GM19025 (cell line): ENCODE data around the gene DAPK2.
A peak's percentile ranks its signal among the peaks of the same experiment; 100 is the strongest.

Experiments used
- ATAC-seq: cut with Tn5 transposase; IDR thresholded peaks from one replicate; pipeline ENCODE4 v1.9.1; 2021; ENCODE audit warnings: mild to moderate bottlenecking, low read depth, moderate library complexity; ENCODE audit not compliant: unreplicated experiment

DAPK2 gene

GRCh38 chr15:64026591-64026990 lies 19.7 kb downstream of the DAPK2 start:
- no peak for ATAC-seq

DNA sequence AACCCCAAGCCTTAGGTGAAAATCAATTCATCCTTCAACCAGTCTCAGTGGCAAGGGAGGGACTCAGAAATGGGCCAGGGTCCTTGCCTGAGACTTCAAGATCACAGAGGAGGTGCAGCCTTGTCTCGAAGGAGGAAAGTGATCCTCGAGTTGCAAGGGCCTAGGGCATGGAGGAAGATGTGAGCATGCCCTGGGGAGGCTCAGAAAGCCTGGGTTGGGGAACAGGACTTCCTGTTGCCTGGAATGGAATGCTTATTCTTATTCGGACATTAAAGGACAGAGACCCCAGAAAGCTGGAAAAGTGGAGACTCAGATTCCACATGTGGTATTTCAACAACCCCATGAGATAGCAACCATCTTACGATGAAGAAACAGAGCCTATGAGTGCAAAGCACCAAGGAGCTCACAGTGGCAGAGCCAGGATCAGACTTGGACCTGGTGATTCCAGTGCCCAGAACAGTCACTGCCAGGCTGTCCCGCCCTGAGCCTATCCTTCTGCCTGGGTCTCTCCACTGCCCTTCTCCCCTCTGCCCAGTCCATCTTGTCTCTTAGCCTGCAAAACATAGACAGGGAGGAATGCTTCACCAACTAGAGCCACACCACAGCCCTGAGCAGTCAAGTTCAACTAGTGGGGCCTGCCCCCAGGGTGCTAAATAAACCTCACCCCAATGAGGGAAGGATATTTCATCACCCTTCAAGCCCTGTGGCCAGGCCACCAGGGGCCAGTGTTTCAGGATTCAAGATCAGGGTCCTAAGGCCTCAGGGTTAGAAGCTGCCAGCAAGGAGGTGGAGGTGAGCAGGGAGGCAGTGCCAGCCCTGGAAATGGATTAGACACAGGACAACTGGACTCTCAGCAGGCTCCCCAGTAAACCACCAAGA lies 21.9 kb downstream of the DAPK2 start:
- ATAC-seq: no peak

DNA sequence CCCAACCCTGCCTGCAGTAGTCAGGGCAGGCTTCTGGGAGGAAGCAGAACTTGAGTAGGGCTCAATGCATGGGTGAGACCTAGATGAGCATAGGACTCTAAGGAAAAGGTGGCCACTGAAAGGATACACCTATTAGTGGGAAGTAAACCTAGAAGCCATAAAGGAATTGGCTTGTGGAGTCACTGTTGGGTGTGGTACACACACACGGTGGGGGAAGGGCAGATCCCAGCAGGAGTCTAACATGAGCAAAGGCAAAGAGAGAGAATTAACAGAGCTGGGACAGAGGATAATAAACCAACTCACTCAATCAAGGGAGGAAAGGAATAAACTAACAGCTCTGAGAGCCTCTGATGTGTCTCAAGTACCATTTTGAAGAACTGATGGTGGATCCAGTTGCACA lies 23.1 kb downstream of the DAPK2 start:
- ATAC-seq: no peak

DNA sequence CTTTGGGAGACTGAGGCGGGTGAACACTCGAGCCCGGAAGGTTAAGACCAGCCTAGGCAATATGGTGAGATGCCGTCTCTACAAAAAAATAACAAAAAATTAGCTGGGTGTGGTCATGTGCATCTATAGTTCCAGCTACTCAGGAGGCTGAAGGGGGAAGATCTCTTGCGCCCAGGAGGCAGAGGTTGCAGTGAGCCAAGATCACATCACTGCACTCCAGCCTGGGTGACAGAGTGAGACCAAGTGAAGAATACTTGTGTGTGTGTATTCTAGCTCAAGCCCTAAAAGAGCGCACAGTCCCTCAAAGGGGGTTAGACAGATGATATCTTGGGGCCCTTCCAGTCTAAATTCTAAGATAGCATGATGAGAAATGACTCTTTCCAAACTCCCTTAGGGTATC lies 23.7 kb downstream of the DAPK2 start:
- ATAC-seq: no peak

GRCh38 chr15:64019764-64020163 lies 26.5 kb downstream of the DAPK2 start:
- ATAC-seq: peak; percentile 90

GRCh38 chr15:64017591-64018163 lies 28.6 kb downstream of the DAPK2 start:
- ATAC-seq: no peak

DNA sequence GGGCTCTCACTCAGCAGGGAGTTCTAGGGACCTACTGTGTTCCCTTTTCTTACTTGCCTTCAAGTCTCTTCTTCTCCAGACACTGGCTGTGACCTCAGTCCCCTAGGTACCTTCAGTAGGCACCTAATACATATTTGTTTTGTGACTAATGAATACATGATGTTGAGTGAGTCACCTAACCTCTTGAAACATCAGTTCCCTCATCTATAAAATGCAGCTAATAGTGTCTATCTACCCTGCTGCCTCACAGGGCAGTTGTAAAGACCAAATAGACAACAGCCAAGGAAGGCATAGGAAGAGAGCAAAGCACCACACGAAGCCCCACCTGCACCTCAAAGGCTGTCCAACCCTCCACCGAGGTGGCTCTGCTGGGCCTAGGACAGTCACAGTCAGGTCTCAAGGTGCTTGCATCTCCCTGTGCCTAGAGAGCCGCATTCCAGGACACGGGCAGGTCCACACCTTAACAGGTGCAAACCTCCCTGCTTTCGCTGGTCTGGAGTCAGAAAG lies 29.1 kb downstream of the DAPK2 start:
- no peak for ATAC-seq

DNA sequence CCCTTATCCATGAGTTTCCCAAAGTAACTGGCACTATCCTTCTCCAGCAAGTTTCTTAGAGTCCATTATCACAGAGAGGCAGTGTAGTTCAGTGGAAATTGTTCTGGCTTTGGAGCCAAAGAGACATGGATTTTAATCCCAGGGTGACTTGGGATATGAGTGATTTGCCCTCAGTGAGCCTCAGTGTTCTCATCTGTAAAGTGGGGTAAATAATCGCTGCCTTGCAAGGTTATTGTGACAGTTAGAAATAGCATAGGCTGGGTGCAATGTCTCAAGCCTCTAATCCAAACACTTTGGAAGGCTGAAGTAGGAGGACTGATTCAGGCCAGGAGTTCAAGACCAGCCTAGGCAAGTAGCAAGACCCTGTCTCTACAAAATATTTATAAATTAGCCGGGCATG lies 30.0 kb downstream of the DAPK2 start:
- no peak for ATAC-seq

- no peak for ATAC-seq
Measured at GRCh38 chr15:64014995-64015394, 31.3 kb downstream of the DAPK2 start.

GRCh38 chr15:64013179-64014062 lies 32.9 kb downstream of the DAPK2 start:
- no peak for ATAC-seq

DNA sequence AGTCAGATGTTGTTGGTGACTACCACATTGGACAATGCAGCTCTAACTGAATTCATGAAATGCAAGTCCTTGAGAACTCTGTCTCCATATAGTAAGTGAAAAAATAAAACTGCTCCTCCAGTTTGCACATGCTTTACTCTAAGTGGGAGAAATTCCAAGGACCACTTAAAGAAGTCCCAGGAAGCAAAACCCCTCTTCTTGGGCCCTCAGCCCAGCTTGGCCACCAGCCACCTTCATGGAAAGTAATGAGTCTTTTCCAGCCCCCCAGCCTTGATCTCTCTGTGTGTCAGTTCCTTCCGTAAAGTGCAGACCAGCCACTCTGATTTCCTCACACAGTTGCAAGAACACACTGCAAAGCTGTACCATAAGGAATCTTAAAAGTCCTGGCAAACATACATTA lies 34.5 kb downstream of the DAPK2 start:
- ATAC-seq: no peak

GRCh38 chr15:64010719-64011118 lies 35.6 kb downstream of the DAPK2 start:
- ATAC-seq: peak; percentile 84

DNA sequence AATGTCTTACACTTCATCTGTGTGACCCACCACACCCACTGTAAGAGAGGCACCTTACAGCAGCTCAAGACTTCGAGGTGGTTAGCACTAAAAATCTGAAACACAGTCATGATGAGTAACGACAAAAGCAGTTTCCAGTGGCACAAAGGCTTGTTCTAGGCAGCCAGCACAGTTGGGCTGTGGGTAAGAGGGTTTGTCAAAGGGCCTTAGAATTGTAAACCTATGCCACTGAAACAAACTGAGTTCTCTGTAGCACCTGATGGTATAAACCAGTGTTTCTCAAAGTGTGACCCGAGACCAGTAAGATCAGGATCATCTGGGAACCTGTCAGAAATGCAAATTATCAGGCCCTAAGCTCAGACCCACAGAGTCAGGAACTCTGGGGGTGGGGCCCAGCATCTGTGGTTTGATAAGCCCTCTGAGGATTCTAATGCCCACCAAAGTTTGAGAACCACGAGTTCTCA lies 36.5 kb downstream of the DAPK2 start:
- ATAC-seq: no peak

- ATAC-seq: no peak
Measured at GRCh38 chr15:64009241-64009640, 37.0 kb downstream of the DAPK2 start.

- ATAC-seq: no peak
Measured at GRCh38 chr15:64008177-64008576, 38.1 kb downstream of the DAPK2 start.

DNA sequence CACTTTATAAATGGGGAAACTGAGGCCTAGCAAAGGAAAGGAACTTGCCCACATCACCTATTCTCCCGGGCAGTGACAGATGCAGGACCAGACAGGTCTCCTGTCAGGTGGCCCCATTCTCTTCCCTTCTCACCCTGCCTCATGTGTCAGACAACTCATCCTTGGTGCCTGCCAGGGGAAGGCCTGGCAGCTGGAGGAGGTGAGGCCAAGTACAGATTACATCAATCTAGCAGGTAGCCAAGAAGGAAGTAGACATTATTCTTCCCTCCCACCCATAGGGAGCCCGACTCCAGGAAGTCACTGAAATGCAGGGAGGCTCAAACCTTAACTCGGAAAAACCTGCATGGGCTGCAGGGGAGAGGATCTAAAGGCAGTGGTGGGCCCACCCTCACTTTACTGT lies 39.6 kb downstream of the DAPK2 start:
- ATAC-seq: no peak

- ATAC-seq: no peak
Measured at GRCh38 chr15:64004587-64004986, 41.7 kb downstream of the DAPK2 start.

GRCh38 chr15:64004056-64004455 lies 42.2 kb downstream of the DAPK2 start:
- ATAC-seq: no peak

- ATAC-seq: no peak
Measured at GRCh38 chr15:64003182-64003581, 43.1 kb downstream of the DAPK2 start.

DNA sequence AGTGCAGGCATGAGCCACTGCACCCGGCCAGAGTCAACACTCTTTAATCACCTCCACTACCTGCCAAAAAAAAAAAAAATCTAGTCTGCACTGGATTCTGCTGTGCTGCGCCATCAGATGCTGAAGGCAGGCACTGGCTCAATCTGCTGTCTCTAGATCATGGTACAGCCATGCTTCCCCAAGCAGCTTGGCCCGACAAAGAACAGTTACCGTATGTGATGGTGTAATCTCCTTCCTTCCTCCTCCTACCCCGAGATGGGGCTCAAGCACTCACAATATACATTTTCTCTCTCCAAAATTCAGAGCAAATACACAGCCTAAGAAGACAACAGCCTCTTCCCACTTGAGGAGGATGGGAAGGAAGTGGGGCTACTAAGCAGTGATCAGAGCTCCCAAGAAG lies 45.1 kb downstream of the DAPK2 start:
- ATAC-seq: no peak
